Measurements from ENCODE around the gene SLC50A1. TPM values are rescaled to one million over a fixed set of nuclear protein-coding genes. Genes with fewer than 3 reads are reported as not detected.

SLC50A1 gene
- total RNA-seq, 1 donor from 2014 or later = 9.4 TPM

DNA sequence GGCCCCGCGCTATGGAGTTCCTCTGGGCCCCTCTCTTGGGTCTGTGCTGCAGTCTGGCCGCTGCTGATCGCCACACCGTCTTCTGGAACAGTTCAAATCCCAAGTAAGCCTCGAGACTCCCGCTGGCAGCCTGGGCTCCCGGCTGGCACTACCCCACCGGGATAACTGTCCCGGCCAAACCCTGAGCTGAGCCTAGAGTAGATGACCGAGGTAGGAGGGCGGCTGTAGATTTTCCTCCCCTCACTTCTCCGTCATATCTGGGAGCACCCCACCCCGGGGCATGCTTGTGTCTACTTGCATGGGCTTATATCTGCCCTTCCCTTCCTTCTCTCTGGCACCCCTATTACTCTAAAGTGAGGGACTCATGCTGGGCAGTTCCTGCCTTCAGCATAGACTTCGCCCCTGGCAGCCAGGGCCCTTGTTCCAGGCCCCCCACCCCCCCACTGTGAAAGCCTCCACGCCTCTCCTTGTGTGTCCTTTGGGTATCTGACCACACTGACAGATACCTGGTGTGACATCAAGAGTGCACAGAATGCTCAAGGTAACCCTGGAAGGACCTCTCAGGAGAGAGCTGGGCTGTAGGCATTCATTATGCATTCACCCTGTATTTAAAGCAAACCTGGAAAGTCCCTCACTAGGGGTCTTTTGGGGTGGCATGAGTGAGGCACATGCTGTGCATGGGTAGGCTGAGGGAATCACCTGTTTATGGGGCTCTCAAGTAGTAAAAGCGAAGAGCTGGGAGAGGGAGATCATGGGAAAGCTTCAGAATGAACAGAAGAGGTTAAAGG is 7.5 kb upstream of the SLC50A1 start:
- Histone ChIP-seq H3K36me3 (peaks cover 0 to 4% of the 10 kb centered on the region in 2 donors), H3K4me3 (peak overlapping the region; percentile 63 to 70), H3K27me3 (peaks cover 9% of the 10 kb centered on the region), H3K9me3 (no peaks in the 10 kb centered on the region), H3K27ac (no peak overlapping the region), H3K4me1 (peaks cover 20 to 30% of the 10 kb centered on the region in 2 donors)
- no peak for DNase-seq (ENCODE audit: low spot score in 2 of 2)
- TF ChIP-seq, protein P1, sequence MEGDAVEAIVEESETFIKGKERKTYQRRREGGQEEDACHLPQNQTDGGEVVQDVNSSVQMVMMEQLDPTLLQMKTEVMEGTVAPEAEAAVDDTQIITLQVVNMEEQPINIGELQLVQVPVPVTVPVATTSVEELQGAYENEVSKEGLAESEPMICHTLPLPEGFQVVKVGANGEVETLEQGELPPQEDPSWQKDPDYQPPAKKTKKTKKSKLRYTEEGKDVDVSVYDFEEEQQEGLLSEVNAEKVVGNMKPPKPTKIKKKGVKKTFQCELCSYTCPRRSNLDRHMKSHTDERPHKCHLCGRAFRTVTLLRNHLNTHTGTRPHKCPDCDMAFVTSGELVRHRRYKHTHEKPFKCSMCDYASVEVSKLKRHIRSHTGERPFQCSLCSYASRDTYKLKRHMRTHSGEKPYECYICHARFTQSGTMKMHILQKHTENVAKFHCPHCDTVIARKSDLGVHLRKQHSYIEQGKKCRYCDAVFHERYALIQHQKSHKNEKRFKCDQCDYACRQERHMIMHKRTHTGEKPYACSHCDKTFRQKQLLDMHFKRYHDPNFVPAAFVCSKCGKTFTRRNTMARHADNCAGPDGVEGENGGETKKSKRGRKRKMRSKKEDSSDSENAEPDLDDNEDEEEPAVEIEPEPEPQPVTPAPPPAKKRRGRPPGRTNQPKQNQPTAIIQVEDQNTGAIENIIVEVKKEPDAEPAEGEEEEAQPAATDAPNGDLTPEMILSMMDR (IDR thresholded peaks at IDR 0.05) = no peak
- intact Hi-C loops (cut with DNase I) = loop anchor here (1.0 to 5.0 kb wide), 3 partner anchors 7 to 44 kb away; partner anchors contain the start of genes KRTCAP2, SLC50A1 and TRIM46

DNA sequence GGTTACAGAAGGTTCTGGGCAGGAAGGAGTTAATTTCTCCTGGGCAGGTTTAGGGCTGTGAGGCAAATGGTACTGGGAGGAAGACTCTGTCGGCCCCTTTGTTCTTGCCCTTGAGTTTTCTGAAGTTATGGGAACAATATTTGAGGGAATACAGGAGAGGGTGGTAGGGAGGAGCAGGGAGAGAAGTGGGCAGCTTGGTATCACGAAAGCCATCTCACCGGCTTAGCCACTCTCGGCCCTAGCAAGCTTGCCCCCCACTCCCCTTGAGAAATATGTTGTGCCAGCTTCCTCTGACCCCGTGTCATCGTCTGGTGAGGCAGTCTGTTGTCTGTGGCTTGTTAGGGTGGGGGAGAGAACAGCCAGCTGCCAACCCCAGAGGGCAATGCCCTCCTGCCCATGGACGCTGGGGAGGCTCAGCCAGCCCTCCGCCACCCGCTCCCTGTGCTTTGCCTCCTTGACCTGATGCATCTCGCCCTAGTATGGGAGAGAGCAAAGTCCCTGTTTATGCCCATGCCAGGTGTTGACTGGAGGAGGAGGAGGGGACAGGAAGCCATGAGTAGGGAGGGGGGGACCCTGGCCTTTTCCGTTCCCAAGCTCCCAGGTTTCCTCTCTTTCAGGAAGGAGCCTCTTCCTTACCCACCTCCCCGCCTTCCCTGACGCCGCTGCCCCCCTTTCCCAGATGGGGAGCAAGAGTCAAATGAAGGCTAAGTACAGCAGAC is 6.7 kb upstream of the SLC50A1 start:
- intact Hi-C loops (cut with DNase I) = loop anchor here (5.0 kb wide), 1 partner anchor 43 kb away; the partner anchor contains the start of genes KRTCAP2 and TRIM46
- H3K4me1 ChIP-seq = peaks cover 20 to 30% of the 10 kb centered on the region in 2 donors
- peaks cover 9% of the 10 kb centered on the region for H3K27me3 ChIP-seq
- H3K9me3 ChIP-seq = no peaks in the 10 kb centered on the region
- no peak overlapping the region for H3K27ac ChIP-seq
- peaks cover 0 to 4% of the 10 kb centered on the region in 2 donors for H3K36me3 ChIP-seq
- peak overlapping the region; percentile 63 to 70 for H3K4me3 ChIP-seq
- TF ChIP-seq, protein P1 (IDR thresholded peaks at IDR 0.05) = no peak
- DNase-seq (ENCODE audit: low spot score in 2 of 2) = no peak

DNA sequence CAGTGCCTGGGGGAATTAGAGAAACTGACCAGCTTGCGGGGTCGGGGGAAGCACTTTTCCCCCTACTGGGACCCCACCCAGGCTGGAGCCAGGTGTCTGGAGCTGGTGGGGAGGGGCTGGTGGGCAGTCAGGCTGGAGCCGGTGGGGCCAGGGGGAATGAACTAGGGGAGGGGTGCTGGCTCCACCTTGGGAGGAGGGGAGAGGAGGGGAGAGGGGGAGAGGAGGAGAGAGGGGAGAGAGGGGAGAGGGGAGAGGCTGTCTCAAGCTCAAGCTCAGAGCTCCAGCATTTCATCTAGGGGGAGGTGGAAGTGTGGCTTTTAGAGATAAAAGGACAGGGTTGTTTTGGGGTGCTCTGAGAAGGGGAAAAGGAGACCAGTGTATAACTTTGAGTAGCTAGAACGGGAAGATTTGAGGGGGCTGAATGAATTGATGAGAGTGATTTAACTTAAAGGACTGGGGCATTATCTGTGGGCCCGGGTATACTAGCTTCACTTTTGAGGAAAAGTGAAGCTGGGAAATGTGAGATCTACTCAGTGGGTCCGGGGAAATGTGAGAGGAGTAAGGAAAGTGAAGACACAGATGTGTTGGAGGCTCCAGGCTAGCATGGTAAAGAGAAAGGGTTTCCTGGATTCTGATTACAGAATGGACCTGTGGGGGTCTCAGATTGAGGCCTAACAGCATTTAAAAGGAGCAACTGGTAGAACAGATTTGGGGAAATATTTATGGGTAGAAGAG is 5.2 kb upstream of the SLC50A1 start:
- TF ChIP-seq, protein P1 (IDR thresholded peaks at IDR 0.05) = no peak
- Histone ChIP-seq H3K9me3 (no peaks in the 10 kb centered on the region), H3K4me3 (peak overlapping the region in 1 of 2 donors; percentile 70), H3K27me3 (peaks cover 9% of the 10 kb centered on the region), H3K4me1 (peaks cover 20 to 37% of the 10 kb centered on the region in 2 donors), H3K27ac (peak overlapping the region in 1 of 2 donors; percentile 15), H3K36me3 (peaks cover 0 to 4% of the 10 kb centered on the region in 2 donors)
- intact Hi-C loops (cut with DNase I) = no loop called here
- DNase-seq (ENCODE audit: low spot score in 2 of 2) = no peak

DNA sequence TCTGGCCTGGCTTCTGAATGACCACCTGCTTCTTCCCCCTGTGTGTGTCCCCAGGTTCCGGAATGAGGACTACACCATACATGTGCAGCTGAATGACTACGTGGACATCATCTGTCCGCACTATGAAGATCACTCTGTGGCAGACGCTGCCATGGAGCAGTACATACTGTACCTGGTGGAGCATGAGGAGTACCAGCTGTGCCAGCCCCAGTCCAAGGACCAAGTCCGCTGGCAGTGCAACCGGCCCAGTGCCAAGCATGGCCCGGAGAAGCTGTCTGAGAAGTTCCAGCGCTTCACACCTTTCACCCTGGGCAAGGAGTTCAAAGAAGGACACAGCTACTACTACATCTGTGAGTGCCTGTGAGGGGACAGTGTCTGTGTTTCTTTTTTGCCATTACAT is 4.4 kb upstream of the SLC50A1 start:
- intact Hi-C loops (cut with DNase I) = no loop called here
- TF ChIP-seq, protein P1 (IDR thresholded peaks at IDR 0.05) = no peak
- H3K4me1 ChIP-seq = peaks cover 20 to 32% of the 10 kb centered on the region in 2 donors
- H3K4me3 ChIP-seq = no peak overlapping the region
- peaks cover 9% of the 10 kb centered on the region for H3K27me3 ChIP-seq
- no peak overlapping the region for H3K27ac ChIP-seq
- H3K36me3 ChIP-seq = peaks cover 0 to 4% of the 10 kb centered on the region in 2 donors
- DNase-seq (ENCODE audit: low spot score in 2 of 2) = no peak
- no peaks in the 10 kb centered on the region for H3K9me3 ChIP-seq

DNA sequence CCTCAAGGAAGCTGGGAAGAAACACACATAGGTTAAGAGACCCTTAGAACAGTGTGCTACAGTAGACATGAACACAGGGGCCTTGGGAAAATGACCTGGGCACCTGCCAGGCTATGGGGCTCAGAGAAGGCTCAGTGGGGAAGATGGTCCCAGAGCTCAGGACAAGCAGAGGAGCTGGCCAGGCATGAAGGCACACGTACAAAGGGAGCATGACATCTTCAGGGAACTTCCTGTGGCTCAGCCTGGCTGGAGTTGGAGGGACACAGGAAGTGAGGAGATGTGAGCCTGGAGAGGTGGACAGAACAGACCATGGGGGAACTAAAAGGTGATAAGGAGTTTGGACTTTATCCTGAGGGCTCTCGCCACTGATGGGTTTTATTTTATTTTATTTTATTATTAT is 3.8 kb upstream of the SLC50A1 start:
- H3K4me3 ChIP-seq = no peak overlapping the region
- DNase-seq (ENCODE audit: low spot score in 2 of 2) = no peak
- peaks cover 20 to 31% of the 10 kb centered on the region in 2 donors for H3K4me1 ChIP-seq
- TF ChIP-seq, protein P1 (IDR thresholded peaks at IDR 0.05) = no peak
- H3K27me3 ChIP-seq = peaks cover 9% of the 10 kb centered on the region
- no peaks in the 10 kb centered on the region for H3K9me3 ChIP-seq
- H3K36me3 ChIP-seq = peaks cover 0 to 4% of the 10 kb centered on the region in 2 donors
- intact Hi-C loops (cut with DNase I) = no loop called here
- H3K27ac ChIP-seq = no peak overlapping the region
